ENCODE results near the gene CFAP46.

DNA sequence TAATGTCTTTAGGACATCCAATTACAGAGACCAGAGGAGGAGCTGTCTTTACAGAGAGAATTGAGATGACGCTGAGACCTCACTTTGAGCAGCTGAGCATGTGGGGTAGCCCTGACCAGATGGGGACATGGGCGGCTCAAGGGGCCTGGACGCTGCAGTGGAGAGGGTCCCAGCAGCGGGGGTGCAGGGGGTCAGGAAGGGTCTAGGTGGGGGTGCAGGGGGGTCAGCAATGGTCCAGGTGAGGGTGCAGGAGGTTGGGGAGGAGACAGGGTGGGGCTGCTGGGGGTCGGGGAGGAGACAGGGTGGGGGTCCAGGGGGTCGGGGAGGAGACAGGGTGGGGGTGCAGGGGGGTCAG, 43.2 kb upstream of the CFAP46 start:
- TF ChIP-seq, protein P1, sequence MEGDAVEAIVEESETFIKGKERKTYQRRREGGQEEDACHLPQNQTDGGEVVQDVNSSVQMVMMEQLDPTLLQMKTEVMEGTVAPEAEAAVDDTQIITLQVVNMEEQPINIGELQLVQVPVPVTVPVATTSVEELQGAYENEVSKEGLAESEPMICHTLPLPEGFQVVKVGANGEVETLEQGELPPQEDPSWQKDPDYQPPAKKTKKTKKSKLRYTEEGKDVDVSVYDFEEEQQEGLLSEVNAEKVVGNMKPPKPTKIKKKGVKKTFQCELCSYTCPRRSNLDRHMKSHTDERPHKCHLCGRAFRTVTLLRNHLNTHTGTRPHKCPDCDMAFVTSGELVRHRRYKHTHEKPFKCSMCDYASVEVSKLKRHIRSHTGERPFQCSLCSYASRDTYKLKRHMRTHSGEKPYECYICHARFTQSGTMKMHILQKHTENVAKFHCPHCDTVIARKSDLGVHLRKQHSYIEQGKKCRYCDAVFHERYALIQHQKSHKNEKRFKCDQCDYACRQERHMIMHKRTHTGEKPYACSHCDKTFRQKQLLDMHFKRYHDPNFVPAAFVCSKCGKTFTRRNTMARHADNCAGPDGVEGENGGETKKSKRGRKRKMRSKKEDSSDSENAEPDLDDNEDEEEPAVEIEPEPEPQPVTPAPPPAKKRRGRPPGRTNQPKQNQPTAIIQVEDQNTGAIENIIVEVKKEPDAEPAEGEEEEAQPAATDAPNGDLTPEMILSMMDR (IDR thresholded peaks at IDR 0.05; ENCODE audit: insufficient read depth, low read depth, low read length) = no peak
- no peak for TF ChIP-seq EZH2 (IDR thresholded peaks at IDR 0.05; ENCODE audit: insufficient read depth, low read length)

Data from astrocyte (in vitro differentiated cells and primary cell).